ENCODE data around the gene DEGS2.

- no peak for TF ChIP-seq POLR2A (IDR thresholded peaks at IDR 0.05)
- no peak for TF ChIP-seq CTCF (IDR thresholded peaks at IDR 0.05)
Observed at GRCh38 chr14:100142073-100143040, 17.1 kb downstream of the DEGS2 start.

Measured in testis (tissue), 2 donors.